Psoas muscle (tissue), 8 donors: ENCODE results near the gene ATG5. TPM values are rescaled to one million over a fixed set of nuclear protein-coding genes. Genes with fewer than 3 reads are reported as not detected.

Source experiments
- ATAC-seq, 4 donors: fragments of 200-7000 bp; cut with Tn5 transposase; one replicate each; pipeline ENCODE4 v1.9.1; 2020; ENCODE audit warnings: moderate library complexity in 3 of 4, mild to moderate bottlenecking in 2 of 4
- DNase-seq, 2 donors: peaks; one replicate each; pipeline ENCODE4 v3.0.0-alpha.2; 2020
- H3K27ac ChIP-seq: fragments of 200-600 bp; one replicate; pipeline ENCODE4 v1.8.0; 2022
- H3K27me3 ChIP-seq, 3 donors: fragments of 200-600 bp in 1 of 3; one replicate each; pipeline versions ENCODE4 v1.6.1 to v1.8.0; 2013 to 2022; ENCODE audit warnings: low read length in 2 of 3, mild to moderate bottlenecking in 2 of 3, moderate library complexity in 1 of 3; ENCODE audit not compliant: insufficient read depth in 3 of 3
- H3K36me3 ChIP-seq, 2 donors: fragments of 200-600 bp in 1 of 2; one replicate each; pipeline versions ENCODE4 v1.6.1 to v1.8.0; 2013 to 2022; ENCODE audit warnings: low read depth in 1 of 2, mild to moderate bottlenecking in 1 of 2, moderate library complexity in 1 of 2; ENCODE audit not compliant: insufficient read depth in 1 of 2
- H3K4me1 ChIP-seq: fragments of 200-600 bp; one replicate; pipeline ENCODE4 v1.8.0; 2022
- H3K4me3 ChIP-seq: fragments of 200-600 bp; one replicate; pipeline ENCODE4 v1.8.0; 2022; ENCODE audit warnings: mild to moderate bottlenecking
- H3K9me3 ChIP-seq: fragments of 200-600 bp; one replicate; pipeline ENCODE4 v1.8.0; 2022
- WGBS, 3 donors: extraction: QIAGEN DNeasy Blood & Tissue Kit; methylation state at CpG; one replicate each; pipeline versions ENCODE4 v1.1.6 to v1.1.7; 2013; 5-methylcytosine and 5-hydroxymethylcytosine counted together
- intact Hi-C, 2 donors: fragments of 100-400 bp; cut with DNase I; formaldehyde crosslinking; loops; one replicate each; pipeline versions ENCODE4 v1.11.0 to v1.14.2; 2022
- polyA plus RNA-seq, 3 donors: library from polyadenylated mRNA; stranded (reverse); fragments of 200-250 nt; gene quantifications; one replicate each; pipeline ENCODE4 v1.2.3, GENCODE V29; 2013
- total RNA-seq, 4 donors: library from RNA; stranded (reverse); fragmentation: NEBNext Ultra II Directional in 2 of 4; extraction: Animal tissue kit (Norgen Biotek cat#: 25700) in 2 of 4; gene quantifications; one replicate each; pipeline versions ENCODE4 v1.2.1 to v1.2.4, GENCODE V29; 2021 to 2023
- TF ChIP-seq, protein P1 (sequence below): fragments of 200-600 bp; IDR thresholded peaks from one replicate; pipeline ENCODE4 v1.8.0; 2022; ENCODE audit warnings: antibody characterized with exemption
- donor health status: healthy with polysubstance abuse.
- donor health status: DM: no; HTN: no; CAD: no; lungs with moderate emphysema.
- donor health status: Bipolar disorder and iron deficiency.
- donor health status: healthy.
- donor health status: DM: yes; HTN: yes; CAD: no.
- donor health status: DM: no; HTN: no; CAD: no.
- donor health status: DM: no; HTN: no; CAD: no.
- donor health status: DM: yes; HTN: yes; CAD: no.

Gene ATG5
- total and polyA plus RNA-seq, 7 donors, result 13.5 to 35.7 (median 19.5) TPM

DNA sequence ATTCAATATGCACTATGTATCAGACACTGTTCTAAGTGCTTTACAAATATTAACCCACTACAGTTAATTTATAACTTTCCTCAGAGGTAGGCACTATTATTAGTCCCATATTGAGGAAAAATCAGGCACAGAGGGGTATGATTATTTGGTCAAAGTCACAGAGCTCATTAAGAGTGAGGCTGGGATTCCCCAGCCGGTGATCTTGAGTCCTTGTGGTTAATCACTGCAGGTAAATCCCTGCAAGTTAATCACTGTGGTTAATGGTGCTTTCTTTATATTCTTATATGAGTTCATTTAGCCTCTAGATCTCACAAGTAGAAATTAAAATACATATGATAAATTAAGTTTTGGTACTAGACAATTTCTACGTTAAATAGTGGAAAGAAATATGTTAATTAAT is 44.2 kb upstream of the ATG5 start:
- ATAC-seq, result no peak
- no peaks in the 10 kb centered on the region for H3K9me3 ChIP-seq
- 71 to 80% (median 76%) methylated on average over 2 of the region's 2 CpGs for WGBS, 3 donors

DNA sequence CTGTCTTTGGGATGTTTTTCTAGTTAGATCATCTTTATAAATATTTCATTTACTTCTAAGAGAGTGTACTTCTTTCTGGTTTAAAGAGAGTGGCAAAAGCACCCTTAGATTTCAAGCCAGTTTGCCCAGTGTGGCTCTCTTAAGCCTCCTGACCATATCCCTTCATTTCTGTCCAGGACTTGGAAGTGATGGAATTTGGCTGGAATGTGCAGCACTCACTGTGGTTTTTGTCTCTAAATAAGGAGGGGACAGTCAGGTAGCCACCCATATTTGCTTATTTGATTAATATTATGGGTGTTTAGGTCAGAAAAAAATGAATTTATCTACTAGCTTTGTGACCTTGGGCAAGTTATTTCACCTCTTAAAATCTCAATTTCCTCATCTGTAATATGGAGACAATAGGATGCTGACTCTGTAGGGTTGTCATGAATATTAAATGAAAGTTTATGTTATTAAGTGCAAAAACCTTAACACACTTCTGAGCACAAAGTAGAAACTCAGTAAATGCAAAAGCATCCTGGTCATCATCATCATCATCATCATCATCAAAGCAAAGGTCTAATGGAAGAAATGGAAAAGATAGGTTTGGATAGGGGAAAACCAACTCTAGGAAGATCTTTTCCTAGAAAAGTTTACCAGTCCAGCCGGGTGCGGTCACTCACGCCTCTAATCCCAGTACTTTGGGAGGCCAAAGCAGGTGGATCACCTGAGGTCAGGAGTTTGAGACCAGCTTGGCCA is 38.0 kb upstream of the ATG5 start:
- no peak for ATAC-seq
- no peak overlapping the region for H3K4me3 ChIP-seq
- peaks cover 6 to 38% (median 10%) of the 10 kb centered on the region in 3 donors for H3K27me3 ChIP-seq
- no peaks in the 10 kb centered on the region for H3K9me3 ChIP-seq
- H3K36me3 ChIP-seq, result no peaks in the 10 kb centered on the region
- TF ChIP-seq, protein P1, sequence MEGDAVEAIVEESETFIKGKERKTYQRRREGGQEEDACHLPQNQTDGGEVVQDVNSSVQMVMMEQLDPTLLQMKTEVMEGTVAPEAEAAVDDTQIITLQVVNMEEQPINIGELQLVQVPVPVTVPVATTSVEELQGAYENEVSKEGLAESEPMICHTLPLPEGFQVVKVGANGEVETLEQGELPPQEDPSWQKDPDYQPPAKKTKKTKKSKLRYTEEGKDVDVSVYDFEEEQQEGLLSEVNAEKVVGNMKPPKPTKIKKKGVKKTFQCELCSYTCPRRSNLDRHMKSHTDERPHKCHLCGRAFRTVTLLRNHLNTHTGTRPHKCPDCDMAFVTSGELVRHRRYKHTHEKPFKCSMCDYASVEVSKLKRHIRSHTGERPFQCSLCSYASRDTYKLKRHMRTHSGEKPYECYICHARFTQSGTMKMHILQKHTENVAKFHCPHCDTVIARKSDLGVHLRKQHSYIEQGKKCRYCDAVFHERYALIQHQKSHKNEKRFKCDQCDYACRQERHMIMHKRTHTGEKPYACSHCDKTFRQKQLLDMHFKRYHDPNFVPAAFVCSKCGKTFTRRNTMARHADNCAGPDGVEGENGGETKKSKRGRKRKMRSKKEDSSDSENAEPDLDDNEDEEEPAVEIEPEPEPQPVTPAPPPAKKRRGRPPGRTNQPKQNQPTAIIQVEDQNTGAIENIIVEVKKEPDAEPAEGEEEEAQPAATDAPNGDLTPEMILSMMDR, result no peak
- intact Hi-C loops, result no loop called here
- H3K4me1 ChIP-seq, result peaks cover 3% of the 10 kb centered on the region
- DNase-seq, result no peak
- no peak overlapping the region for H3K27ac ChIP-seq
- WGBS, 3 donors, result 94 to 96% (median 95%) methylated on average over 3 of the region's 3 CpGs

More for the DNA sequence above, 44.2 kb upstream of the ATG5 start:
- intact Hi-C loops, result no loop called here
- no peak overlapping the region for H3K27ac ChIP-seq
- no peak for DNase-seq
- H3K4me3 ChIP-seq, result no peak overlapping the region
- TF ChIP-seq, protein P1, result no peak
- no peaks in the 10 kb centered on the region for H3K4me1 ChIP-seq
- H3K36me3 ChIP-seq, result no peaks in the 10 kb centered on the region
- H3K27me3 ChIP-seq, result no peaks in the 10 kb centered on the region

DNA sequence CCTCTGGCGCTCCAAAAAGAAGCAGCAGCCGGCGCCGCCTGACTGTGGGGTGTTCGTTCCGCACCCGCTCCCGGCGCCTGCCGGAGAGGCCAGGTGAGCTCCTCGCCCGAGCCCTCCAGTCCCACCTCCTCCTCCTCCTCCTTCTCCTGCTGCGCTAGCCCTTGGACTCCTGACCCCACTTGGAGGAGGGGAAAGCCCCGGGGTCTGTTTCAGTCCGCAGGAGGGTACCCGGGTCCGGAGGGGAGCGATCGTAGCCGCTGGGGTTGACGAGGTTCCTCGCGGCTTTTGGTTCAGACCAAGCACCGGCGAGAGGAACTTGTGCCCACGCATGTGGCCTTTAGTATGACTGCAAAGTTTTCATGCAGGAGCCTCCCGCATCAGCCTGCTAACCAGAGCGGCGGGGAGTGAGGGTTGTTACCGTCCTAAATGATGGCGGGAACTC is 35.5 kb upstream of the ATG5 start:
- WGBS, 3 donors, result 1 to 2% (median 2%) methylated on average over 21 to 31 of the region's 31 CpGs
- no peak overlapping the region for H3K27ac ChIP-seq
- no peaks in the 10 kb centered on the region for H3K36me3 ChIP-seq
- intact Hi-C loops, result no loop called here
- H3K9me3 ChIP-seq, result no peaks in the 10 kb centered on the region
- peak in 1 of 4 donors; percentile 22 for ATAC-seq
- peak; percentile 12 to 48 for DNase-seq
- peak overlapping the region; percentile 61 for H3K4me3 ChIP-seq
- TF ChIP-seq, protein P1, result no peak
- peaks cover 7 to 58% (median 10%) of the 10 kb centered on the region in 3 donors for H3K27me3 ChIP-seq
- peaks cover 3% of the 10 kb centered on the region for H3K4me1 ChIP-seq

DNA sequence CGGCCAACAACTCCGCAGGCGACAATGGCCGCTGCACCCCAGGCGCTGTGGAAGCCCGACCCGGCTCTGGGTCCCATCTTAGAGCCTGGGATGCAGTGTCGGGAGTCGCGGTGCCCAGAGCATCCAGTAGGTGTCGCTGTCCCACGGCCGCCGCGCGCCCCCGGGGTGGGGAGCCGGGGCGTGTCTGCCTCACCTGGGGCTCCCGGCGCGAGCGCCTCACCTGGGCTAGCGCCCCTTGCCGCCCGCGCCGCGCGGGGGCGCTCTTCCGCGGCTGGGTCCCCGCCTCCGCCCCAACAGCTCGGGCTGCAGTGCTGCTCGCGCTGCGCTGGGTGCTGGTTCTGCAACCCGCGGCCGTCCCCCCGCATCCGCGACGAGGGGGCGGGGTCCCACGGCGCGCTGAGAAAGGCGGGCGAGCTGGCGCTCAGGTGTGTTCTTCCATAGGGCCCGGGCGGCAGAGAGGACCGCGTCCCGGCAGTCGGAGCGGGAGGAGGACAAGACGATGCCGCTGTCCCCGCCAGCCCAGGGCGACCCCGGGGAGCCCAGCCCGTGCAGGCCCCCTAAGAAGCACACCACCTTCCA is 34.9 kb upstream of the ATG5 start, which contains the start of gene CRYBG1:
Gene CRYBG1 (plus strand): TSS at position 308 of the 579 bp plus-strand sequence. CDS start 192 bp downstream, at position 500.
- Histone ChIP-seq H3K27ac (no peak within 1 kb of the TSS), H3K9me3 (no peaks in the 10 kb centered on the region), H3K4me1 (peaks cover 3% of the 10 kb centered on the region), H3K36me3 (no peaks in the 10 kb centered on the region), H3K4me3 (peak within 1 kb of the TSS; percentile 61), H3K27me3 (peaks cover 7 to 62% (median 10%) of the 10 kb centered on the region in 3 donors)
- ATAC-seq, result peak; percentile 52 to 76 (median 72)
- 0 to 2% (median 2%) methylated on average over 22 to 66 of the region's 66 CpGs for WGBS, 3 donors
- intact Hi-C loops, result no loop called here
- TF ChIP-seq, protein P1, result peak; percentile 62
- peak; percentile 45 to 61 for DNase-seq
